HG03025 (cell line): ENCODE measurements around the gene KCNIP1.

Experiments used
- ATAC-seq: cut with Tn5 transposase; IDR thresholded peaks from one replicate; pipeline ENCODE4 v1.9.1; 2021; ENCODE audit warnings: mild to moderate bottlenecking, moderate library complexity; ENCODE audit not compliant: unreplicated experiment, low FRiP score

KCNIP1 gene

GRCh38 chr5:170585273-170585948 is 81.6 kb downstream of the KCNIP1 start:
- no peak for ATAC-seq

GRCh38 chr5:170587808-170588207 is 84.0 kb downstream of the KCNIP1 start:
- ATAC-seq: no peak

- no peak for ATAC-seq
Observed at GRCh38 chr5:170589643-170590042, 85.8 kb downstream of the KCNIP1 start.

- ATAC-seq: no peak
Observed at GRCh38 chr5:170590566-170590965, 86.7 kb downstream of the KCNIP1 start.

- no peak for ATAC-seq
Observed at GRCh38 chr5:170591054-170591453, 87.2 kb downstream of the KCNIP1 start.

- ATAC-seq: no peak
Observed at GRCh38 chr5:170596482-170597044, 92.7 kb downstream of the KCNIP1 start.

- no peak for ATAC-seq
Observed at GRCh38 chr5:170597109-170597751, 93.4 kb downstream of the KCNIP1 start.

GRCh38 chr5:170597872-170598271 is 94.1 kb downstream of the KCNIP1 start:
- ATAC-seq: no peak

- ATAC-seq: no peak
Observed at GRCh38 chr5:170599756-170600155, 95.9 kb downstream of the KCNIP1 start.

- no peak for ATAC-seq
Observed at GRCh38 chr5:170601619-170602018, 97.8 kb downstream of the KCNIP1 start.

- no peak for ATAC-seq
Observed at GRCh38 chr5:170603109-170603508, 99.3 kb downstream of the KCNIP1 start.

GRCh38 chr5:170603578-170604565 is 100.1 kb downstream of the KCNIP1 start:
- no peak for ATAC-seq

GRCh38 chr5:170606941-170607340 is 103.1 kb downstream of the KCNIP1 start:
- no peak for ATAC-seq

GRCh38 chr5:170611449-170612090 is 107.8 kb downstream of the KCNIP1 start:
- no peak for ATAC-seq

- no peak for ATAC-seq
Observed at GRCh38 chr5:170612256-170612678, 108.4 kb downstream of the KCNIP1 start.

- no peak for ATAC-seq
Observed at GRCh38 chr5:170614065-170614490, 110.3 kb downstream of the KCNIP1 start.

- no peak for ATAC-seq
Observed at GRCh38 chr5:170614720-170615119, 110.9 kb downstream of the KCNIP1 start.

- ATAC-seq: no peak
Observed at GRCh38 chr5:170617533-170618490, 114.0 kb downstream of the KCNIP1 start.

- no peak for ATAC-seq
Observed at GRCh38 chr5:170619869-170620268, 116.0 kb downstream of the KCNIP1 start.
